GM12878 (cell line): Measurements from ENCODE around the gene TNFRSF1B. TPM values are rescaled to one million over a fixed set of nuclear protein-coding genes. Genes with fewer than 3 reads are reported as not detected.

Experiments used
- ATAC-seq: fragments of 200-7000 bp; cut with Tn5 transposase; 3 replicates; pipeline ENCODE4 v1.9.1; 2020; ENCODE audit warnings: mild to moderate bottlenecking, moderate library complexity
- BruUV-seq: library from RNA; stranded (reverse); fragments of 400-500 nt; replicated peaks from 2 replicates; lab custom pipeline; 2021; lab: Mats Ljungman, UMichigan
- CTCF ChIA-PET: fragments of 300-600 bp; sonication (Branson Sonifier 250); formaldehyde crosslinking; extraction: SDS; loops from one replicate; lab custom pipeline; 2021; ENCODE audit warnings: inconsistent platforms; lab: Yijun Ruan, JAX
- POLR2A ChIA-PET: fragments of 350-600 bp; formaldehyde crosslinking; extraction: SDS; loops from one replicate; lab custom pipeline; 2021; ENCODE audit warnings: inconsistent platforms; lab: Charles Lee
- RAD21 ChIA-PET: fragments of 300-600 bp; sonication (Branson Sonifier 250); formaldehyde crosslinking; loops from one replicate; lab custom pipeline; 2023; ENCODE audit warnings: antibody characterized with exemption; ENCODE audit not compliant: unreplicated experiment; lab: Charles Lee
- SMC1A ChIA-PET: fragments of 300-600 bp; sonication (Branson Sonifier 250); formaldehyde crosslinking; loops from one replicate; lab custom pipeline; 2023; ENCODE audit not compliant: unreplicated experiment, uncharacterized antibody; lab: Charles Lee
- DNase-seq: peaks from one replicate; pipeline ENCODE4 v3.0.0-alpha.2; 2011; ENCODE audit warnings: low read depth, low spot score
- FAIRE-seq: peaks from 3 replicates; lab custom pipeline; 2011; peaks lifted over from hg19 to GRCh38; lab: Jason Lieb, UNC
- H2AFZ ChIP-seq: 2 replicates; pipeline ENCODE4 v1.6.0; 2011; ENCODE audit warnings: low read depth, low read length, control low read depth; ENCODE audit not compliant: control insufficient read depth
- H3K27ac ChIP-seq: 2 replicates; pipeline ENCODE4 v1.5.1; 2011; ENCODE audit warnings: control low read depth; ENCODE audit not compliant: control insufficient read depth, insufficient read depth
- H3K27me3 ChIP-seq, 2 experiments: replicated peaks in 1 of 2; 2 replicates each; pipeline versions ENCODE4 v1.6.0 to v1.6.1; 2011; ENCODE audit warnings: low read length in 1 of 2; ENCODE audit not compliant: control insufficient read depth in 2 of 2, insufficient read depth in 2 of 2
- H3K36me3 ChIP-seq, 2 experiments: 2 replicates each; pipeline ENCODE4 v1.5.1; 2011; ENCODE audit warnings: low read length in 1 of 2; ENCODE audit not compliant: control insufficient read depth in 2 of 2, insufficient read depth in 2 of 2
- H3K4me1 ChIP-seq: 2 replicates; pipeline ENCODE4 v1.6.1; 2011; ENCODE audit warnings: mild to moderate bottlenecking, low read length, moderate library complexity, mixed read lengths; ENCODE audit not compliant: control insufficient read depth, insufficient read depth
- H3K4me2 ChIP-seq: 2 replicates; pipeline ENCODE4 v1.6.0; 2011; ENCODE audit warnings: control low read depth; ENCODE audit not compliant: control insufficient read depth, insufficient read depth
- H3K4me3 ChIP-seq: fragments of 200-600 bp; sonication (generic); 2 replicates; pipeline ENCODE4 v1.5.1; 2016
- H3K79me2 ChIP-seq: 2 replicates; pipeline ENCODE4 v1.6.0; 2011; ENCODE audit warnings: low read length; ENCODE audit not compliant: control insufficient read depth, insufficient read depth
- H3K9ac ChIP-seq: 2 replicates; pipeline ENCODE4 v1.8.0; 2011; ENCODE audit warnings: low read length, control low read depth, mixed read lengths; ENCODE audit not compliant: control insufficient read depth, insufficient read depth
- H3K9me3 ChIP-seq: replicated peaks from 3 replicates; pipeline ENCODE4 v1.5.1; 2011; ENCODE audit warnings: mild to moderate bottlenecking, low read length; ENCODE audit not compliant: control insufficient read depth, insufficient read depth
- H4K20me1 ChIP-seq: 2 replicates; pipeline ENCODE4 v1.6.0; 2011; ENCODE audit not compliant: control insufficient read depth, insufficient read depth
- ATF2 ChIP-seq: IDR thresholded peaks from 2 replicates; pipeline ENCODE4 v1.6.1; 2012; ENCODE audit warnings: low read length, inconsistent platforms
- MLLT1 ChIP-seq: fragments of 450-650 bp; IDR thresholded peaks from 2 replicates; pipeline ENCODE4 v1.6.1; 2016; ENCODE audit warnings: mild to moderate bottlenecking
- MTA2 ChIP-seq: fragments of 450-650 bp; IDR thresholded peaks from 2 replicates; pipeline ENCODE4 v1.6.1; 2016; ENCODE audit warnings: low read depth, mild to moderate bottlenecking, moderate library complexity
- PBX3 ChIP-seq: IDR thresholded peaks from 2 replicates; pipeline ENCODE4 v1.6.1; 2011; ENCODE audit warnings: mild to moderate bottlenecking, low read depth, low read length, moderate library complexity; ENCODE audit not compliant: insufficient replicate concordance
- RCOR1 ChIP-seq: conservative IDR thresholded peaks from 2 replicates; pipeline ENCODE4 v1.6.1; 2012; ENCODE audit warnings: low read depth, low read length, improper control_type of control experiment
- SPI1 ChIP-seq: IDR thresholded peaks from 2 replicates; pipeline ENCODE4 v1.6.1; 2011; ENCODE audit warnings: low read depth, mild to moderate bottlenecking, low read length, moderate library complexity, borderline replicate concordance; ENCODE audit not compliant: insufficient read depth
- WGBS: methylation state at CpG from one replicate; pipeline ENCODE4 v1.1.6; 2016; ENCODE audit warnings: low lambda C conversion rate; ENCODE audit not compliant: insufficient replicate concordance, insufficient coverage; ENCODE audit errors: missing lambda C conversion rate; 5-methylcytosine and 5-hydroxymethylcytosine counted together
- in situ Hi-C: fragments of 300-500 bp; cut with MboI; formaldehyde crosslinking; loops from 9 replicates; pipeline ENCODE4 v1.14.3; 2018; ENCODE audit warnings: mixed read lengths
- intact Hi-C: fragments of 100-400 bp; cut with micrococcal nuclease; formaldehyde crosslinking; loops from one replicate; pipeline ENCODE4 v1.14.2; 2022; ENCODE audit not compliant: unreplicated experiment
- polyA plus RNA-seq, 11 experiments: library from polyadenylated mRNA; depleted of rRNA in 4 of 11; unstranded in 6 of 11; stranded (reverse) in 5 of 11; fragments of >200 nt; fragmentation: Nextera tagmentation in 4 of 11; fragmentation: Illumina TruSeq in 1 of 11; extraction: Ambion mirVana in 4 of 11; extraction: Trizol in 1 of 11; gene quantifications; 1 replicate in 1 of 11; 2 replicates in 10 of 11; pipeline versions ENCODE4 v1.2.1 to v1.2.3, GENCODE V29; 2011 to 2016; ENCODE audit warnings: inconsistent platforms in 2 of 11, missing spikeins in 2 of 11, low read depth in 1 of 11
- total RNA-seq, 4 experiments: library from RNA; depleted of rRNA in 3 of 4; stranded (reverse); fragments of >200 nt in 3 of 4; fragmentation: Illumina TruSeq in 1 of 4; extraction: Trizol in 1 of 4; gene quantifications; 2 replicates each; pipeline versions ENCODE4 v1.2.1 to v1.2.3, GENCODE V29; 2013 to 2021

TNFRSF1B gene
- total and polyA plus RNA-seq, 10 of the 15 experiments (the other 5 are each of a cell fraction or from before 2014, with no cell fraction given), result 10.1 to 87.2 (median 37.3) TPM

GRCh38 chr1:12146343-12147112 lies 20.3 kb upstream of the TNFRSF1B start (continued):
- TF ChIP-seq MLLT1 (peak; percentile 92), RCOR1 (no peak), MTA2 (0 out of 2 replicates have a peak, but pooled peaks have one; percentile 12), ATF2 (no peak; the same call in 1 of the 2 replicates)
- TF ChIP-seq, all 136 proteins: peak for 15

- DNase-seq (no peak), FAIRE-seq (no peak), ATAC-seq (no peak)
- Histone ChIP-seq H3K27ac (peak overlapping the region; percentile 40), H3K9me3 (no peaks in the 10 kb centered on the region), H3K4me1 (peaks cover 85% of the 10 kb centered on the region), H3K4me2 (no peak overlapping the region), H3K4me3 (no peak overlapping the region), H2AFZ (no peak overlapping the region), H3K9ac (no peak overlapping the region), H4K20me1 (no peaks in the 10 kb centered on the region), H3K36me3 (peaks cover 8 to 12% of the 10 kb centered on the region in 2 experiments; a peak in 3 of 4 replicates), H3K27me3 (no peaks in the 10 kb centered on the region), H3K79me2 (no peaks in the 10 kb centered on the region; the same call in 1 of the 2 replicates)
- TSS peak; percentile 15 for BruUV-seq
- ChIA-PET POLR2A (interaction anchor here (0.7 to 11.6 kb wide), 11 partner anchors 8 to 69 kb away, joined by 3 to 166 read pairs (median 9); partner anchors contain the start of gene TNFRSF1B), RAD21 (interaction anchor here (1.4 to 12.5 kb wide), 7 partner anchors 10 to 61 kb away, joined by 5 to 119 read pairs (median 42); partner anchors contain the start of gene TNFRSF1B), CTCF (interaction anchor here (0.5 to 6.9 kb wide), 11 partner anchors 9 to 179 kb away, joined by 3 to 47 read pairs (median 4); no protein-coding TSS in a partner anchor), SMC1A (interaction anchor here (0.6 to 19.3 kb wide), 10 partner anchors 10 to 107 kb away, joined by 3 to 347 read pairs (median 6); partner anchors contain the start of gene TNFRSF1B)
- in situ Hi-C loops (no loop called here), intact Hi-C loops (no loop called here)
- WGBS, result 42% methylated on average over 8 of the region's 8 CpGs
- TF ChIP-seq PBX3 (peak; percentile 25), SPI1 (no peak)
Observed at GRCh38 chr1:12147201-12147701, 19.5 kb upstream of the TNFRSF1B start.
